Measurements from ENCODE around the gene MYB.
A peak's percentile ranks its signal among the peaks of the same experiment; 100 is the strongest.

MYB gene

DNA sequence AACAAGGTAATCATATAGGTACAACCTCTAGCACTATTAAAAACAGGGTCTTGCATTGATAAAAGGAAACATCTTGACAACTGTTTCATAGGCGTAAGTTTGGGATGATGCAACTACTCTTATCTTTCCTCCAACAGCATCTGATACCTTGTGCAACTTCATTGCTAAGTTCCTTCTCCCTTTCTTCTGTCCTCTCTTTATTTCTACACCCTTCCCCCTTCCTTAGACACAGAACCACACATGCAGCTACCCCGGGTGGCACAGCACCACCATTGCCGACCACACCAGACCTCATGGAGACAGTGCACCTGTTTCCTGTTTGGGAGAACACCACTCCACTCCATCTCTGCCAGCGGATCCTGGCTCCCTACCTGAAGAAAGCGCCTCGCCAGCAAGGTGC, 14.4 kb downstream of the MYB start:
- H3K27ac ChIP-seq = peak overlapping the region; percentile 79
- H3K4me3 ChIP-seq (ENCODE audit: low read depth in 1 of 2, low read length in 1 of 2) = peak overlapping the region; percentile 41 to 42
- no peaks in the 10 kb centered on the region for H3K27me3 ChIP-seq
- no peaks in the 10 kb centered on the region for H3K9me3 ChIP-seq
- H3K4me1 ChIP-seq (ENCODE audit: control insufficient read depth in 1 of 2, insufficient read depth in 1 of 2, low read depth in 1 of 2, low read length in 1 of 2) = peaks cover 74 to 86% of the 10 kb centered on the region in 2 experiments
- no peak for TF ChIP-seq CTCF (IDR thresholded peaks at IDR 0.05)
- H3K36me3 ChIP-seq = peaks cover 6% of the 10 kb centered on the region

DNA sequence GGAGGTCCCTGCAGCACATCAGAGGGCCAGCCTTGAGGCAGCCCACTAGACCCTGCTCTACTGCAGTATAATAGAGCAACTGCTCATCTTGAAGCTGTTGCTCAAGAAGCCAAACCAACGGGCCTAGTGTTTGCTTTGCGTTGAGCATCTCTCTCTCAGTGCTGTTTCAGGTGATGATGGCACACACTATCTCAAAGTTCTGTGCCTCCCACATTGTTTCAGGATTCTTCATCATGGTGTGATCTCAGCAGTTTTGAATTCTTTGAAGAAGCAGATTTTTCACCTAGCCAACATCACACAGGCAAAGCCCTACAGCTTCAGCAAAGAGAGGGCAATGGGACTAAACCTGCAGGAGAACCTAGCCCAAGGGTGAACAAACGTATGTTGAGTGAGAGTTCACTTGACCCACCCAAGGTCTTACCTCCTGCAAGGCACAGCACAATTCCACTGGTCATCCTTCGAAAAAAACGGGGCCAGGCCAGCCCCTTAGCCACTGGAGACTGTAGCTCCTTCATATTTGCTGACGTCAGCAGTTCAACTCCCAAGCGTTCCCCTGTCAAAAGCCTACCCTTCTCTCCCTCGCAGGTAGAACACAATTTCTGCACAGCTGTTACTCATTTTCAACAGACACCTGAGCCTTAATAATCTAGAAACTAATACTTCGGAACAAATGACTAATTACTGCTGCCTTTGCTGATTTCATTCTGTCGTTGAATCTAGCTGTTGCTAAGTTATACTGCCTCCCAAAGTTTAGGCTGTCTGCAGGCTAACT, 15.8 kb downstream of the MYB start:
- H3K27ac ChIP-seq = peak overlapping the region; percentile 79
- peaks cover 60 to 72% of the 10 kb centered on the region in 2 experiments for H3K4me1 ChIP-seq (ENCODE audit: control insufficient read depth in 1 of 2, insufficient read depth in 1 of 2, low read depth in 1 of 2, low read length in 1 of 2)
- no peaks in the 10 kb centered on the region for H3K27me3 ChIP-seq
- peak overlapping the region in 1 of 2 experiments; percentile 5 for H3K4me3 ChIP-seq (ENCODE audit: low read depth in 1 of 2, low read length in 1 of 2)
- TF ChIP-seq CTCF (IDR thresholded peaks at IDR 0.05) = no peak
- peaks cover 16% of the 10 kb centered on the region for H3K36me3 ChIP-seq
- no peaks in the 10 kb centered on the region for H3K9me3 ChIP-seq

DNA sequence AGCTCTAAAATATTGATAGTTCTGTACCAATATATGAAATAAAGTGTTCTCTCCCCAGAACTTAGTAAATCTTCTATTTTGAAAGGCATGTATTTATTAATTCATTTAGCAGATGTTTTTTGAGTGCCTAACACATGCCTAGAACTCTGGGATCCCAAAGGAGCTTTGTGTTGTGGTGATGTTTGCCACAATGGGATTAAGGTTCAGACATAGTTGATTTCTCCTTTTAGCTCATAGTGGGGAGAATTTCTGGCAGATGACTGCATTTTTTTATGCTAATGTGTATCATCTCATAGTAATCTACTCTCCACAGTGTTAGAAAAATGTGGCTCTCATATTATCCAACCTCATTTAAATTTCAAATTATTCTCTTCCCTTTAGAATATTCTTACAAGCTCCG, 21.7 kb downstream of the MYB start:
- Histone ChIP-seq H3K36me3 (peaks cover 38% of the 10 kb centered on the region), H3K4me3 (ENCODE audit: low read depth in 1 of 2, low read length in 1 of 2) (no peak overlapping the region), H3K27ac (peak overlapping the region; percentile 0), H3K27me3 (no peaks in the 10 kb centered on the region), H3K4me1 (ENCODE audit: control insufficient read depth in 1 of 2, insufficient read depth in 1 of 2, low read depth in 1 of 2, low read length in 1 of 2) (peaks cover 10 to 13% of the 10 kb centered on the region in 2 experiments), H3K9me3 (no peaks in the 10 kb centered on the region)
- no peak for TF ChIP-seq CTCF (IDR thresholded peaks at IDR 0.05)

- peaks cover 37% of the 10 kb centered on the region for H3K36me3 ChIP-seq
- no peak for TF ChIP-seq CTCF (IDR thresholded peaks at IDR 0.05)
- peaks cover 5 to 10% of the 10 kb centered on the region in 2 experiments for H3K4me1 ChIP-seq (ENCODE audit: control insufficient read depth in 1 of 2, insufficient read depth in 1 of 2, low read depth in 1 of 2, low read length in 1 of 2)
- no peaks in the 10 kb centered on the region for H3K9me3 ChIP-seq
- H3K27me3 ChIP-seq = no peaks in the 10 kb centered on the region
- peak overlapping the region; percentile 49 for H3K27ac ChIP-seq
- no peak overlapping the region for H3K4me3 ChIP-seq (ENCODE audit: low read depth in 1 of 2, low read length in 1 of 2)
Measured at GRCh38 chr6:135204951-135205350, 23.8 kb downstream of the MYB start.

DNA sequence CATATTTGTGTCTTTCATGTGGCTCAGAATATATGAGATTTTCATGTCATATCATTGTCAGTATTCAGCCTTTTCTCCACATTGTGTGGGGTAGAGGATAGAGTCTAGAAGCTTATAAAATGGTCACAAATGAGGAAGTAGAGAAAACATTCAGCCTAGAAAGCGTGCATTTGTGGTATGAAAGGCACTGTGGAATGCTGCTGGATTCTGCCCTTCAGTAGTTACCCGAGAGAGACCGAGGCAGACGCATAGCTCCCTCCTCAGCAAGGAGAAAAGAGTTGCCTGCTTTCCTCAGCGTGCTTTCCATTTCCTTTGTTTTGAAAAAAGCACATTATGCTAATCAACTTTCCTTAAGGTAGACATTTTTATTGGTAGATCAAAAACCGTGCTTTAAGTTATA, 28.7 kb downstream of the MYB start:
- no peaks in the 10 kb centered on the region for H3K9me3 ChIP-seq
- H3K36me3 ChIP-seq = peaks cover 4% of the 10 kb centered on the region
- H3K4me3 ChIP-seq (ENCODE audit: low read depth in 1 of 2, low read length in 1 of 2) = peak overlapping the region in 1 of 2 experiments; percentile 9
- H3K27me3 ChIP-seq = no peaks in the 10 kb centered on the region
- no peak for TF ChIP-seq CTCF (IDR thresholded peaks at IDR 0.05)
- H3K4me1 ChIP-seq (ENCODE audit: control insufficient read depth in 1 of 2, insufficient read depth in 1 of 2, low read depth in 1 of 2, low read length in 1 of 2) = peaks cover 10 to 34% of the 10 kb centered on the region in 2 experiments
- peak overlapping the region; percentile 51 for H3K27ac ChIP-seq
